NCI-H226 (cell line): ENCODE measurements around the gene DIAPH3.

ENCODE experiments used
- DNase-seq: peaks from one replicate; pipeline ENCODE4 v3.0.0-alpha.2; 2015

DIAPH3 gene

DNA sequence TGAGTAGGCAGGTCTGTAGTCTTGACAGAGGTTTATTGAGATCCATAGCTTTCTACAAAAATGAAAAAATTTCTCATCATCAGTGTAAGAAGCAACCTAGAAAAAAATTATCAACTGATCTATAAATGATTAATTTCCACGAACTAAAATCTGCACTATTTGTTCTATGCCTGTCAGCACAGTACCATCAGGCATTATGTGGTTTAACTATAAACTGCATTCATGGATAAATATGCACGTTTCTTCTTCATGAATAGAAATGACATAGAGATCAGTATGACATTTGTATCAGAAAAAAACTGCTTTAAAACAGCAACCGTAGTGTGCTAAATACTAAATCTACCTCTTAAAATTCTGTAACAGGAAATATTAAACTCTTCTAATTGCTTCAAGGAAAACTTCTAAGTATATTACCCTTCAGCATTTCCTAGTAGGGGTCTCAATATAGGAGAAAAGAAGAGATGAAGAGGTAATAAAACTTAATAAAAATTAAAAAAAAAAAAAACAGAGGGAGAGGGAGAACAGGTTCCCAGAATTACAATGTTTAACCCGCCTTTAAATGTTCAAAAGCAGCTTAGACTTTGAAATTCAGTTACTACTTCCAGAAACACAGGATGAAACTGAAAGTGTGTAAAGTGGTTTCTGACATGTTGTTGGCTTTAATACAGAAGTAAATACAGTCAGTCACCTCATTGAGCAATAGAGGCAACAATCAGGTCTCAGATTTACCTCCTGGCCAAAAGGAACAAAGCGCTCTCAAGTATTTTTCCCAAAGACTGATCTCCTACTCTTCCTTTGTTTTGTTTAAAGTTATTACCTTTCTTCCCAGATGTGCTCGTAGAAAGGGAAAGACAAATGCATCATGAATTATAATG is 144.4 kb downstream of the DIAPH3 start:
- no peak for DNase-seq

- no peak for DNase-seq
Measured at GRCh38 chr13:60018536-60018935, 145.2 kb downstream of the DIAPH3 start.

DNA sequence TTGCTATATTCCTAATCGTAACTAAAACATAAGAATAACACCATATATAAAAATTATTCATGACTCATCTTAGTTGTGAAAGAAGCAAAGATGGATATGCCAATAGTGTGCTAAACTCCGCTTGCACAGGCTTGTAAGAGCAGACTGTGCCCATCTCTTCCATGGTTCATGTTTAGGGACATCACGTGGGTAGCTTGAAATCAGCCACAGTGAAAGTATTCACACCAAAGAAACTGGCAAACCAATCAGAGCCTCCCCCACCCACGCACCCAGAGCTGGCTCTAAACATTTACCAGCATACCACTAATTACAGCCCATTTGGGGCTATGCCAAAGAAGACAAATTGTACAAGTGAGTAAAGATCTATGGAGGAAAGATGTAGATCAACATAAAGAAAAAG is 147.5 kb downstream of the DIAPH3 start:
- no peak for DNase-seq

- no peak for DNase-seq
Measured at GRCh38 chr13:60013166-60013565, 150.6 kb downstream of the DIAPH3 start.

GRCh38 chr13:60012488-60012887 is 151.2 kb downstream of the DIAPH3 start:
- DNase-seq: no peak

DNA sequence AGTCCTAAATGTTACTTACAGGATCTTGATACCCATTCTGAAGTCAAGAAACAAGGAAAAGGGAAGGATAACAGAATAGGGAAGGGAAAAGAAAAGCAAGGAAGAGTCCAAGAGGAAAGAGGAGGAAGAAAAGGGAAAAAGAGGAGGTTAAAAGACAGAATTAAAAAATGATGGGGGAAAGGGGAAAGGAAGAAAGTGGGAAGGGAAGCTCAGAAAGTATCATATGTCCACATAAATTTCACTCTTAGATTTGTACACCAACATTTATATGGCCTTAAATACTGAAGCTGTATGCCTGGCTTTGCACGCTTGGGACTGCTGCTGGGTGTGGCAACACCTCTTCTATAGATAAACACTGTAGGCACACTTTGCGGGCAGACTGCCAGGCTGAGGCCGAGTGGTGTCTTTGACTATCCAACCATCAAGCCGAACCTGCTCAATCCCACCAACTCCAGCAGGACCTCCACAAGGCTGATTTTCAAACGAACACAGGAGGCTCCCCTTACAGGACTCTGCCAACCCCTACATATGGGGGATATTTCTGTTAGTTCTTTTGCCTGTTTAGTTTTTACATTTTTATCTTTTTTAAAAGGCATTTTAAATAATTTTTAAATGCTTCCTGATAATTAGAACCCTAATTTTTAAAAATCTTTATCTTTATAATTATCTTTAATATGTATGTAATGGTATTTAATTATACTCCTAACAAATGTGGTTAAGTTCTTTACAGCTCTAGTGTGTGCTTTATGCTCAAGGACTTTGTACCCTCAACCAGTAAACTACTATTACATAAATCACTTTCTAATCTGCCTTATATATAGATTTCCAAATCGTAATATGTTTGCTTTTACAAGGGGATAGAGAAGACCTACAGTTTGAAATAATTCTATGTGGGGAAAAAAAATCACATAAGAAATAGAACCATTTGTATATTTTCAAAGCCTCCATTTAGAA is 154.2 kb downstream of the DIAPH3 start:
- DNase-seq: no peak

- DNase-seq: no peak
Measured at GRCh38 chr13:60001889-60002288, 161.8 kb downstream of the DIAPH3 start.

- no peak for DNase-seq
Measured at GRCh38 chr13:60000976-60001375, 162.8 kb downstream of the DIAPH3 start.

DNA sequence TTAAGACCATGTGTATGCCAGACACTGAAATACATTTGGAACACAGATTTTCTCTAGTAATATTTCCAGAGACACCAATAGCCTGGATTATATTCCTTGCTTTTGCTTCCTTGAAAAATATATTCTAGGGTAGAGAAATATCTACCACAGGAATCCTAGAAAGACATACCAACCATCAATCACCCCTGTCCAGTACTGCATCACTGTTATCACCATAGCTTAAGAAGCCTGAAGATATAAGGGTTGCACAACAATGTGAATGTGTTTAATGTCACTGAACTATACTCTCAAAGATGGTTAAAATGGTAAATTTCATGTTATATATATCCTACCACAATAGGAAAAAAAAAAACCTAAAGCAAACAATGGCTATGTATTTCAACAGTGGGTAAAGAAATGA is 163.6 kb downstream of the DIAPH3 start:
- DNase-seq: peak; percentile 63

DNA sequence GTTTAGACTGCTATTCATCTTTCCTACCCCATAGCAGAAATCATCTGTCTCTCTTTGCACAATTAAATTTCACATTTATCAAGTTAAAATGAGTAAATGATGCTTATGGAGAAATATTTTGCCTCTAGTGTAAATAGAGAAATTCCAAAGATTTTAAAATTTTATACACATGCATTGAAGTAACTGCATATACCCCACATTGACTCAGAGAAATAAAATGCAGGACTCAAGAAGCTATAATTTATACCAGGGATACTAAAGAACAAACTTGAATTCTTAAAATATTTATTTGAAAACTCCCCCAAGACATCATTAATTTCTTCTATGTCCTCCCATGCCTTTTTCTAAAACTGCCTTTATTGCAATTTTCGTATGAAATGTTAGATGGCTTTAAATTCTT is 165.8 kb downstream of the DIAPH3 start:
- no peak for DNase-seq

GRCh38 chr13:59996461-59996980 is 167.2 kb downstream of the DIAPH3 start:
- no peak for DNase-seq

DNA sequence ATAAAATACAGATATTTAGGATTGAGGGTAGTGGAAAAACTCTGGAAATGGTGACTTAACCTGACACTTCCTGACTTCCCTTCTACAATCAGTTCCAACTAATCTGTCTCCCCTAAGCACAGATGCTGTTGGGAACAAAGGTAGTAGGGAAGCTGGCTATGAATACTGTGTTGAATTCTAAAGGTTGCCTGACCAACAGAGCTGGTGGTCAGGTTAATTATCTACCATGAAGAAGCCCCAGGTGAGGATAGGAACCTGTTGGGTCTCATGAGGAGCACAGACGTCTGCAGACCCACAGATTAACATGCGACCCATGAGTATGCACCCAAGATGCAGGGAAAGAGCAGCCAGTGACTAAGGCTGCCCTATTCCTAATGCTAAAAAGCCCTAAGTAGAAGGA is 172.3 kb downstream of the DIAPH3 start:
- no peak for DNase-seq

- no peak for DNase-seq
Measured at GRCh38 chr13:59982631-59983382, 180.9 kb downstream of the DIAPH3 start.

GRCh38 chr13:59979589-59979988 is 184.1 kb downstream of the DIAPH3 start:
- no peak for DNase-seq

DNA sequence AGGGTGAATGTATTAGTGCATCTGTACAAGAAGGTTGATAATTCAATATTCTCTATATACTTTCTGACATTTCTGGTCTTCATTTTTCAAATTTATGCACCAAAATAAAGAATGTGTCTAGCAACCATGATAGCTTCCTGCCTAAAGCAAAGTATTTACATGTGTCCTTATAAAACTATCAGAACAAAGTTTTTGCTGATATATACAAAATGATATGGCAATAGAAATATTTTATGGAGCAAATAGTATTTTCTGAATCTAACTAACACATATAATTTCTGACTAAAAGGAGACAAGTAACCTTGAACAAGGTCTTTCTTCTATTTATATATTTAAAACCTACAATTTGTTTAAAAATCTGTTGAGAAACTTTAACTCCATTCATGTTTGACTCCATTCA is 184.9 kb downstream of the DIAPH3 start:
- DNase-seq: no peak

DNA sequence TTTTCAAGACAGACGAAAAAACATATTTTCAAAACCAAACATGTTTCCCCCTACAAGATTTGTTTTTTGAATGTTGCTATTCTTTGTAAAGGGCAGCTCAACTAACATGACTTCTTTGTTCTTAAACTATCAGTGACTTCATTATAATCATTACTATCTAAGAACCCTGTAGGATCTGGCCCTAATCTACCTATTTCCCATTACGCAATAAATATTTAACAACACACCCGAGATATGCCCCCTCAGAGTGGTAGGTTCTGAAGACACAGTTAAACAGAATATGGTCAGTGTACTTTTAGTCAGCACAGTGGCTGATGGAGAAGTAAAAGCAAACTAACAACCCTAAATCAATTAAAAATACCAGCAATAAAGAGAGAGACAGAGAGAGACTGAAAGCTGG is 186.9 kb downstream of the DIAPH3 start:
- no peak for DNase-seq

GRCh38 chr13:59975807-59976435 is 187.8 kb downstream of the DIAPH3 start:
- DNase-seq: no peak

- peak; percentile 70 for DNase-seq
Measured at GRCh38 chr13:59970847-59971246, 192.9 kb downstream of the DIAPH3 start.

GRCh38 chr13:59963827-59964226 is 199.9 kb downstream of the DIAPH3 start:
- DNase-seq: no peak

DNA sequence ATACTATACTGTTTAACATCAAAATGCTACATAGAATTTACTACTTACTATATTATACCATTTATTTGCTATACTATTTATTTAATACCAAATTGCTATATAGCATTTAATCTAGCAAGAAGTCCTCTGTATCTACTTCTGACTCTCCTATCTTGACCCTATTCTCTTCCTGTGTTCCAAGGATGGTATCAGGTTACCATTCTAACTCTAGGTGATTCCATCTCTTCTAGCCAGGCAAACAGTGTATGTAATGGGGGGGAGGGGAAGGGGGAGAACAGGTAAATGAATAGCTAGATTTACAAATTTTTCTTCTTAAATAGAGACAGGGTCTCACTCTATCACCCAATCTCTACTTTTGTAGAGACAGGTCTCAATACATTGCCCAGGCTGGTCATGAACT is 200.3 kb downstream of the DIAPH3 start:
- DNase-seq: no peak

DNA sequence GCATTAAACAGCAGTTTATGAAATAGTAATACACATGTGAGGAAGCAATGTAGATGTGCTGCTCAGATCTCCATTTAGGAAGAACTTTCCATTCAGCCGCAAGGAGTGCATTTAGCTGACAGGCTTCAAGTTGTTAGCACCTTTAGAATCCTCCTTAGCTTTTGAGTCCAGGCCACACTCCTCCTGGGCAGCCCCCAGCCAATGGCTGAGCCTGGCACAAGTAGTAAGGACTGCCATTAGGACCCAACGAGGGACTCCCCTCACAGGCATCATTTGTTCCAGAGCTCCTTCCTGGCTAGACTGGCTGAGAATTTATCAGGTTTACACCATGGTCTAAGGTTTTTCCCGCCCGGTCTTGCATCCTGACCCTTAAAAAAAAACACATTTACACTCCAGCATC is 201.4 kb downstream of the DIAPH3 start:
- no peak for DNase-seq

DNA sequence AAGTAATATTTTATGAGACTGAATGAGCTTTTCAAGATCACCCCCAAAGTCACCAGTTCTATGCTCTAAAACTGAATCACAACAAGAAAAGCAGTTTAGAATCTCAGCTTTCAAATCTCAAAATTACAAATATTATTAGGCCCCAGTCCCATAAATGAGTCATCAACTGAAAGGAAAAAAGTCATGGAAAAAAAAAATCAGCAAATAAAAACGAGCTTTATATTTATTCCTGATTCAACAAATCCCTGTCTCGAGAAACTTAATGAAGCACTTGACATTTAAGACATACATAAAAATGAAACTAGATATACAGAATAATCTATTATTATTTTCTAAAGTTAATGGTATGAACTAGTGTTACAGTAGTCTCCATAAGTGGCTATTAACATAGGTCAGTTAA is 203.0 kb downstream of the DIAPH3 start:
- DNase-seq: no peak
